Adipocyte (in vitro differentiated cells): Measurements from ENCODE around the gene TEKT2.

Experiments
- DNase-seq: peaks from one replicate; pipeline ENCODE4 v3.0.0-alpha.2; 2015; ENCODE audit warnings: low read depth
- H3K27me3 ChIP-seq: replicated peaks from 2 replicates; pipeline ENCODE4 v1.7.0; 2013; ENCODE audit warnings: mild to moderate bottlenecking, low read length, moderate library complexity; ENCODE audit not compliant: control insufficient read depth, insufficient read depth
- H3K36me3 ChIP-seq: 2 replicates; pipeline ENCODE4 v1.7.0; 2013; ENCODE audit warnings: low read length, mild to moderate bottlenecking, moderate library complexity; ENCODE audit not compliant: control insufficient read depth, insufficient read depth, severe bottlenecking
- H3K4me1 ChIP-seq: 2 replicates; pipeline ENCODE4 v1.7.0; 2013; ENCODE audit warnings: mild to moderate bottlenecking, low read length, moderate library complexity; ENCODE audit not compliant: control insufficient read depth, insufficient read depth
- H3K4me3 ChIP-seq: 2 replicates; pipeline ENCODE4 v1.7.0; 2013; ENCODE audit warnings: mild to moderate bottlenecking, low read length, moderate library complexity
- H3K9ac ChIP-seq: 2 replicates; pipeline ENCODE4 v1.7.0; 2013; ENCODE audit warnings: mild to moderate bottlenecking, low read length, moderate library complexity
- H3K9me3 ChIP-seq: 2 replicates; pipeline ENCODE4 v1.7.0; 2013; ENCODE audit warnings: mild to moderate bottlenecking, low read length, moderate library complexity; ENCODE audit not compliant: control insufficient read depth

Gene TEKT2

DNA sequence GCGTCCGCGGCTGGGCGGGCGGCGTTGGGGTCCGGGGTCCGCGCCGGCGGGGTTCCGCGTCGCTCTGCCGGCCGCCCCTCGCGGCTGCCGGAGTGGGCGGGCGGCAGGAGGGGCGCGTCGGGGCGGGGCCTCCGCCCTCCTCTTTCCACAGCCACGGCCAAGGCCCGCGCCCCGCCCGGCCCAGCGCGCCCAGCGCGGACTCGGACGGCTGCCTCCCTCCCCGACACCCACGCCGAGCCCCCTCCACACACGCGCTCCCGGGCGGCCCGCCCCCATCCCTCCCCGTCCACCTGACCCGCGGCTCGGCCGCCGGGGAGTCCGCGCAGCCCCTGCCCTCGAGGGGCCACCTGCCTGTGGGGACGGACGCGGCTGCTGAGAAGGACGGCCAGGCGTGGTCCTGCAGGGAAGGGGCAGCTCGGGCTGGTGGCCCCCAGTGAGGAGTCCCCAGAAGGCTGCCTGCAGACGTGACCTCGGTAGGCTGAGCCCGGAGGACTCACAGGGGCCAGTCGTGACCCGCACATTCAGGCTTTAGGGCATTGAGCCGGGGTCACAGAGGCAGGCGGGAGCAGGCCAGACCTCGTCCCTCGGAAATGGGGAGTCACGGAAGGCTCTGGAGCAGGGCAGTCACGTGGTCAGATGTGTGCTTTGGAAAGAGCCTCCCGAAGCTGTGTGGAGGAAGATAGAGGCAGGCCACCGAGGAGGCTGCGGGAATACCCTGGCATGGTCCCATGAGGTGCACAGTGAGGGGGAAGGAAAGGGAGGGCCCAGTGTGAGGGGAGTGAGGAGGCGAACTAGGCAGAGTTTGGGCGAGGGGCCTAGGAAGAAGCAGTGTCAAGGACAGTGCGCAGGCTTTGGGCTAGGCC lies 41.5 kb downstream of the TEKT2 start, which contains the start of gene COL8A2:
TSS of gene COL8A2 (minus strand) at position 94 of the 863 bp plus-strand sequence. CDS start 24,980 bp downstream, outside the sequence.
- Histone ChIP-seq H3K4me3 (no peak within 1 kb of the TSS), H3K9me3 (no peaks in the 10 kb centered on the region), H3K36me3 (no peaks in the 10 kb centered on the region), H3K27me3 (no peaks in the 10 kb centered on the region), H3K9ac (peak within 1 kb of the TSS; percentile 39), H3K4me1 (no peaks in the 10 kb centered on the region)
- peak; percentile 74 for DNase-seq

DNA sequence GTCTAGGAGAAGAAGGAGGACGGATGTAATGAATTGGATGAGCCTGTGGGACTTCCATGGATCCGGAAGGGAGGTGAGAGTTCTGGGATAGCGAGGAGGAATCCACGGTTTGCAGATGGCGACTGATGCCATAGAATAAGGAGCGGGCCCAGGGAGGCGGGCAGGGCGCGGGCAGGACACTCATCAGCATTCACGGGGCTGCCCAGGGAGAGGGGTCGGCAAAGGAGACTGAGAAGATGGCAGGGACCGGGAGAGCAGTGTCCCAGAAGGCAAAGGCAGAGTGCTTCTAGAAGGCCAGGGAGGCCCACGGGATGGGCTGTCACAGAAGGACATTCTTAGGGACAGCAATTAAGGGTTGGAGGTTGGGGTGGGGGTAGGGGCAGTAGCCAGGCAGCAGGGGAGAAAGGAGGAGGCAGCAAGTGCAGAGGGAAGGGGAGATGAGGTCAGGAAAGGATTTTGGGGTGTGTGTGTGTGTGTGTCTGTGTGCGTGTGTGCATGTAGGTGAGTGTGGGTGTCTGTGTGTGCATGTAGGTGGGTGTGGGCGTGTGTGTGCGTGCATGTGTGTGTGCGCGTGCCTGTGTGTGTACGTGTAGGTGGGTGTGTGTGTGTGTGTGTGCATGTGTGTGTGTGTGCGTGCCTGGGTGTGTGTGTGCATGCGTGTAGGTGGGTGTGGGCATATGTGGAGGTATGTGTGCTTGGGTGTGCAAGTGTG lies 42.3 kb downstream of the TEKT2 start:
- Histone ChIP-seq H3K27me3 (no peaks in the 10 kb centered on the region), H3K9me3 (no peaks in the 10 kb centered on the region), H3K9ac (no peak overlapping the region), H3K4me1 (no peaks in the 10 kb centered on the region), H3K36me3 (no peaks in the 10 kb centered on the region), H3K4me3 (no peak overlapping the region)
- no peak for DNase-seq

DNA sequence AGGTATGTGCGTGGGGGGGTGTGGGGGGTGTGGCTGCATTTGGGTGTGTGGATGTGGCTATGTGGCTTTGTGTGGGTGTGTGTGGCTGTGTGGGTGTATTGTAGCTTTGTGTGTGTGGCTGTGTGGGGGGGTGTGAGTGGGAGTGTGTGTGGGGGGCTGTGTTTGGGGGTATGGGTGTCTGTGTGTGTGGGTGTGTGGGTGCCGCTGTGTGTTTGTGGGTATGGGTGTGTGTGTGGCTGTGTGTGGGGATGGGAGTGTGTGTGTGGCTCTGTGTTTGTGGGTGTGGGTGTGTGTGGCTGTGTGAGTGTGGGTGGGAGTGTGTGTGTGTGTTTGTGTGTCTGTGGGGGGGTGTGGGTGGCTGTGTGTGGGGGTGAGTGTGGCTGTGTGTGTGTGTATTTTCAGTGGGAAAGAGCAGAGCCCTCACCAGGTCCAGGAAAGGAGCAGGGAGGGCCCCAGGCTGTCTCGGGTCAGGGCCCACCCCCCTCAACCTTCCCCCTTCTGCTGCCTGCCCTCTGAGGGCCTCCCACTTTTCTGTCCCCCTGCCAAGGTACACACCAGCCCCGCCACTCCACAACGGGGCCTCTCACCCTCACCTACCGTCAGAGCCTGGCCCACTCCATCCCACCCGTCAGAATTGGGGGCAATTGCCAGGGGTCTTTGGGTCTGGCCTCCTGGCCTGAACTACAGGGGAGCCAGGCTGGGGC lies 43.1 kb downstream of the TEKT2 start:
- H3K9ac ChIP-seq = no peak overlapping the region
- H3K36me3 ChIP-seq = no peaks in the 10 kb centered on the region
- H3K4me1 ChIP-seq = no peaks in the 10 kb centered on the region
- H3K27me3 ChIP-seq = no peaks in the 10 kb centered on the region
- DNase-seq = no peak
- H3K9me3 ChIP-seq = no peaks in the 10 kb centered on the region
- H3K4me3 ChIP-seq = no peak overlapping the region

DNA sequence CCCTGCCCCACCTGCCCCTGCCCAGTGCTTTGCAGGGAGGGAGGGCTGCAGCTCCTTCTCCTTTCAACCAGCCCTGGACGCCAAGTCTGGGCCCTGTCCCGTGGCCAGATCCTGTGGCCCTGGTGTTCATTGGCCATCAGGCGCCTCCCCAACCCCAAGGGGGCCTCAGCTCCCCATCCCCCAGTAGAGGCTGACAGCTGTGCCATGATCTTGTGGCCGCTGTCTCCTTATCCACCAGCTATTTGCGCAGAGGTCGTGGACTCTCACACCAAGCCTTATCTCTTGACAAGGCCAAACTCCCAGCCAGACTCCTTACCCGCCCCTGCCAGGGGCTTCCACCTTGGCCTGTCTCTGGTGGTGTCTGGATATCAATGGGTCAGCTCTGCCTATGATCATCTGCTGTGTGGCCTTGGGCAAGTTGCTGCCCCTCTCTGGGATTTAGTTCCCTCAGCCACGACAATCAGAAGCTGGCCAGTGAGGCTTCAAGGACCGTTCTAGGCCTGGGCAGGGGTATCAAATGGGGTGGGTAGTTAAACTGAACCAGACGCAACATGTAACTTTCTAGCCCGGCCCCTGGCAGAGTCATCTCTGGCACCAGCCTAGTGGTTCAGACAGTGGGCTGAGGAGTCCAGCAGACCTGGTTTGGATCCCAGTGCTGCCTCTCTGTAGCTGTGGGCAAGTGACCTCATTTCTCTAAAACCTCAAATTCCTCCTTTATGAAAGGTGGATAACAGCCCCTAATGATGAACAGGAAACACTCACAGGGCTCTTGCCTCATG lies 44.4 kb downstream of the TEKT2 start:
- H3K27me3 ChIP-seq = no peaks in the 10 kb centered on the region
- no peak for DNase-seq
- no peak overlapping the region for H3K4me3 ChIP-seq
- H3K4me1 ChIP-seq = peaks cover 3% of the 10 kb centered on the region
- H3K9ac ChIP-seq = no peak overlapping the region
- H3K36me3 ChIP-seq = no peaks in the 10 kb centered on the region
- H3K9me3 ChIP-seq = no peaks in the 10 kb centered on the region

DNA sequence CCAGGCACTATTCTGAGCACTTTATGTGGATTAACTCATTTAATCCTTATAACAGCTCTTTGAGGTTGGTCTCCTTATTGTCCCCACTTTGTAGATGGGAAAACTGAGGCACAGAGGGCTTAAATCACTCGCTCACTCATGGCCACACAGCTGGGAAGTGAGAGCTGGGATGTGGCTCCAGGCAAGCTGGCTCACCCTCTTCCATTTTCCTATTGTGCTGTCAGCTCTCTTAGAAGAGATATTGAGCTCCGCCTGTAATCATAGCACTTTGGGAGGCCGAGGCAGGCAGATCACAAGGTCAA lies 45.0 kb downstream of the TEKT2 start:
- H3K9ac ChIP-seq = no peak overlapping the region

DNA sequence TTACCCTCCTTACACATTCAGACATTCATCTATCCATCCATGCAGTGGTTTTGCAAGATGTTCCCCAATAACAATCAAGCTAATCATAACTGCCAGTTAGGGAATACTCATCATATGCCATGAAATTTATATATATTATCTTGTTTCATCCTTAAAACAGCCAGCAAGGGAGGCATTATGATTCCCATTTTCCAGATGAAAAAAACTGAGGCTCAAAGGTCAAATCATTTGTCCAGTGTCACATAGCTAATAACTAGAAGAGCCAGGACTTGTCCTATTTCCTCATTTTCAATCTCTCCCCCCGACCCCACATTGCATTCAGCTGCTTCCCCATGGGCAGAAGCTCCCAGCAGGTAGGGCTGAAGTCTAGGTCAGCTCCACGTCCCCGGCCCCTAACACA lies 48.1 kb downstream of the TEKT2 start:
- no peak for DNase-seq

More for the DNA sequence above, 45.0 kb downstream of the TEKT2 start:
- Histone ChIP-seq H3K4me1 (peaks cover 8% of the 10 kb centered on the region), H3K9me3 (no peaks in the 10 kb centered on the region), H3K4me3 (no peak overlapping the region), H3K27me3 (no peaks in the 10 kb centered on the region), H3K36me3 (no peaks in the 10 kb centered on the region)
- no peak for DNase-seq

DNA sequence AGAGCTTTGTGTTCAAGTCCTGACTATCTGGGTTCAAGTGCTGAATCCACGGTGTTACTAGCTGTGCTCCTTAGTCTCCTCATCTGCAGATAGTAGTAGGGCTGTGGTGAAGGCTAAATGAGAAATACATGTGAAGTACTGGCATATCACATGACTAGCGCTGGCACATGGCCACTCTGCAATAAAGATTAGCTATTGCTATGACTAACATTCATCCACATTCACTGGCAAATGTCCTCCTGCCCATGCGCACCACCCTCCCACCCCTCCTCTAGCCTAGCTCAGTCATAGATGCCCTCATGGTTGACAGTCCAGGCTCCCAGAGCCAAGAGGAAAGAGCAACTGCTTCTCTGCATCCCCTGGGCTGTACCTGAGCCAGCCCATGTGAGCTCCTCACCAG lies 49.6 kb downstream of the TEKT2 start:
- Histone ChIP-seq H3K27me3 (no peaks in the 10 kb centered on the region), H3K9me3 (no peaks in the 10 kb centered on the region), H3K4me3 (no peak overlapping the region), H3K4me1 (peaks cover 46% of the 10 kb centered on the region), H3K36me3 (peaks cover 18% of the 10 kb centered on the region), H3K9ac (peak overlapping the region; percentile 55)
- DNase-seq = peak; percentile 93

More for the DNA sequence above, 48.1 kb downstream of the TEKT2 start:
- H3K9ac ChIP-seq = no peak overlapping the region
- no peaks in the 10 kb centered on the region for H3K27me3 ChIP-seq
- no peaks in the 10 kb centered on the region for H3K9me3 ChIP-seq
- no peak overlapping the region for H3K4me3 ChIP-seq
- peaks cover 4% of the 10 kb centered on the region for H3K36me3 ChIP-seq
- peaks cover 39% of the 10 kb centered on the region for H3K4me1 ChIP-seq

DNA sequence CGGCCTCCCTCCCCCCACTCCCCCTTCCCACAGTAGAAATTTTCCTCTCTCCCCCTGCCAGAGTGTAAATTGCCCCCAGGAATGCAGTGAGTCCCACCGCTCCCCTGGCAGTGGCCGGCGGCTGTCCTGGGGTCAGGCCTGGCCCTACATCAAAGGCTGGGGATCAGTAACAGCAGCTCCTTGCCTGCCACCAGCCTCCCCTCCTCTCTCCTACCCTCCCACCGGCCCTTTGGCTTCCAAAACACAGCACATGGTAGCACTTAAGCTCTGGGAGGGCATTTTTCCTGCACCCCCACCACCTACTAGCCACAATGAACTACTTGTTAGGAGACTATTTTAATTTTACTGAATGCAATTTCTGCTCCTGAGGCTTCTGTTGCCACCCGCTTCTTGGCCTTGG lies 50.1 kb downstream of the TEKT2 start:
- peaks cover 20% of the 10 kb centered on the region for H3K36me3 ChIP-seq
- H3K9me3 ChIP-seq = no peaks in the 10 kb centered on the region
- H3K27me3 ChIP-seq = no peaks in the 10 kb centered on the region
- DNase-seq = no peak
- no peak overlapping the region for H3K4me3 ChIP-seq
- peaks cover 46% of the 10 kb centered on the region for H3K4me1 ChIP-seq
- H3K9ac ChIP-seq = peak overlapping the region; percentile 55

DNA sequence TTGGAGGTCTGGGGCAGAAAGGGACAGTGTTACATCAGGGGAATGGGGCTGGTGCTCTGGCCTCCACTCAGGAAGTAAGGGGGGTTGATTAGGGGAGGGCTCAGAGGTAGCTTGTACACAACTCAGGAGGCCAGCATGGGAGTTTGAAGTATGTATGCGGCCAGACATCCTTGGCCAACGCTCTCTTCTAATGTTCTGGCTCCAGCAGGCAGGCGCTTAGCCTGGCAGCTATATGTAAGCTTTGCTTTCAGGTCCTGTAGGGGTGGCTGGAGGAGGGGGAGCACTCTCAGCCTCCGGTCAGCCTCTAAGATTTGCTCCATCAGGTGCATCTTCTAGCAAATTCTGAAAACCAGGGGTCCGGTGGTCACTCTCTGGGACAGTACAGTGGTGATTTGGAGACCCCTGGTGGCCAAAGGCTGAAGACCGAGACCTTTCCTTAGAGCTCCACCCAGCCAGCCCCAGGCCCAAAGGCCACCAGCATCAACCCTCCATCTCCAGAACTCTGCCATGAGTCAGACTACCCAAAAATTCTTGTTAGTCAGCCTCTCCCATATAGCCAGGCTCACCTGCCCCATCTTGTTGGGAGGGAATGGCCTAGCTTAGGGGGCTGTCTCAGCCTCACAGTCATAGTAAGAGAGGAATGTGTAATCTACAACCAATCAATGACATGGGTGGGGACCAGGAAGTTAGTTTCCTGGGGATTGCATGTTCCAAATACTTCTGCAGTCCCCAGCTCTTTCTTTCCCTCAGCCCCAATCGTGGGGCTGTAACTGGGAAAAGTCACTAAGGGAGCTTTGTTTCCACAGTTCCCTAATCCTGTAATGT lies 50.8 kb downstream of the TEKT2 start:
- H3K27me3 ChIP-seq = no peaks in the 10 kb centered on the region
- peaks cover 46% of the 10 kb centered on the region for H3K4me1 ChIP-seq
- H3K36me3 ChIP-seq = peaks cover 25% of the 10 kb centered on the region
- DNase-seq = peak; percentile 88
- peak overlapping the region; percentile 66 for H3K9ac ChIP-seq
- no peaks in the 10 kb centered on the region for H3K9me3 ChIP-seq
- no peak overlapping the region for H3K4me3 ChIP-seq

DNA sequence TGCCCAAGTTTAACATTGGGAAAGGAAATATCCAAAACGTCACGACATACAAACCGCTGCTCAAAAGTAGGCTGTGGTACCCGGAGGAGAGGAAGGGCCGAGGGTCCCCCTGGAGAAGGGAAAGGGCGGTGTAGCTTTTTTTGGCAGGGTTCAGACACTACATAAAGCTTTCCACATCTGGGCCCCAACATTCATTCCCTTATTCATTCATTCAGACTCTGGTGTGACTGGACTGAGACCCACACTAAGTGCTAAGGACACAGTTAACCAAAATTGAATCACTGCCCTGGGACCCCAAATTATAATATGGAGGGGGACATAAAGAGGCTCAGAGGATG lies 51.4 kb downstream of the TEKT2 start:
- Histone ChIP-seq H3K9ac (peak overlapping the region; percentile 66), H3K4me1 (peaks cover 49% of the 10 kb centered on the region), H3K4me3 (no peak overlapping the region), H3K9me3 (no peaks in the 10 kb centered on the region), H3K36me3 (peaks cover 27% of the 10 kb centered on the region), H3K27me3 (no peaks in the 10 kb centered on the region)
- DNase-seq = no peak
